Calu3 (cell line): Measurements from ENCODE around the gene GALR3. TPM values are rescaled to one million over a fixed set of nuclear protein-coding genes. Genes with fewer than 3 reads are reported as not detected.

Experiments used
- BruUV-seq: library from RNA; stranded (reverse); fragments of 400-500 nt; replicated peaks from 2 replicates; lab custom pipeline; 2021; lab: Mats Ljungman, UMichigan
- CTCF ChIA-PET: fragments of 300-600 bp; sonication (Branson Sonifier 250); formaldehyde crosslinking; loops from one replicate; lab custom pipeline; 2022; ENCODE audit warnings: antibody characterized with exemption; lab: Charles Lee
- DNase-seq: peaks from one replicate; pipeline ENCODE4 v3.0.0; 2022
- H3K27ac Mint-ChIP-seq: one replicate; pipeline ENCODE4 v1.8.0; 2022; ENCODE audit warnings: mixed read lengths; ENCODE audit not compliant: unreplicated experiment
- H3K27me3 Mint-ChIP-seq: one replicate; pipeline ENCODE4 v1.8.0; 2022; ENCODE audit warnings: mixed read lengths; ENCODE audit not compliant: unreplicated experiment
- H3K36me3 Mint-ChIP-seq: one replicate; pipeline ENCODE4 v1.8.0; 2022; ENCODE audit warnings: mild to moderate bottlenecking, moderate library complexity, mixed read lengths; ENCODE audit not compliant: insufficient read depth, unreplicated experiment
- H3K4me1 Mint-ChIP-seq: one replicate; pipeline ENCODE4 v1.8.0; 2022; ENCODE audit warnings: mild to moderate bottlenecking, low read depth, mixed read lengths; ENCODE audit not compliant: unreplicated experiment
- H3K4me3 Mint-ChIP-seq: one replicate; pipeline ENCODE4 v1.8.0; 2022; ENCODE audit warnings: mild to moderate bottlenecking, low read depth, moderate library complexity, mixed read lengths; ENCODE audit not compliant: unreplicated experiment
- H3K9me3 Mint-ChIP-seq: one replicate; pipeline ENCODE4 v1.8.0; 2022; ENCODE audit warnings: low read depth, mixed read lengths; ENCODE audit not compliant: unreplicated experiment
- intact Hi-C: fragments of 100-400 bp; cut with micrococcal nuclease; formaldehyde crosslinking; loops from one replicate; pipeline ENCODE4 v1.10.0; 2022; ENCODE audit not compliant: unreplicated experiment
- total RNA-seq: library from RNA; stranded (reverse); gene quantifications from 2 replicates; pipeline ENCODE4 v1.2.3, GENCODE V29; 2022
- TF ChIP-seq, protein P1 (sequence below): fragments of 200-600 bp; IDR thresholded peaks from one replicate; pipeline ENCODE4 v1.8.0; 2022; ENCODE audit warnings: antibody characterized with exemption; ENCODE audit not compliant: unreplicated experiment

GALR3 gene
- total RNA-seq, 1 experiment from 2014 or later: 0.31 TPM

DNA sequence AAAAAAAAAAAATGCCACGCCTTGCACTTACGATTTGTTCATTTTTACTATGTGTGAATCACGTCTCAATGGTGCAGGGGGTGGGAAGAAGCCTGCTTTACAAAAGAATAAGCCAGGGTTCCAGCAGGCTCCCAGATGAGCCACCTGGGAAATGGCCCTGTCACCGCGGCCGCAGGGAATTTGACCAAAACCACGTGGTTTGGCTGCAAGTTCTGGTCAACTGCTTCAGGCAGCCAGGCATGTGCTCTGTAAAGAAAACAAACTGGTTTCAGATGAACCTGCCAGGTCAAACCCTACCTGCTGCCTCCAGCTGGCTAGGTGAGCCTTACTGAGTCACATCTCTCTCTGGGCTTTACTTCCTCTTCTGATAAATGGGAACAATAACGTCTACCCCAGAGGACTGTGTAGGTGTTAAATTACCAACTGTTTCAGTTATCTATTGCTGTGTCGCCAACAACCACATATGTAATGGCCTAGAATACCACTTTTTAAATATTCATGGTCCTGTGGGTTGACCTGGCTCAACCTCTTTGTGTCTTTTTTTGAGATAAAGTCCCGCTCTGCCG is 46.0 kb upstream of the GALR3 start:
- Mint-ChIP-seq H3K4me1 (peaks cover 15% of the 10 kb centered on the region), H3K27me3 (no peaks in the 10 kb centered on the region), H3K36me3 (peaks cover 72% of the 10 kb centered on the region), H3K9me3 (no peaks in the 10 kb centered on the region), H3K27ac (peak overlapping the region; percentile 89), H3K4me3 (peak overlapping the region; percentile 16)
- TF ChIP-seq, protein P1, sequence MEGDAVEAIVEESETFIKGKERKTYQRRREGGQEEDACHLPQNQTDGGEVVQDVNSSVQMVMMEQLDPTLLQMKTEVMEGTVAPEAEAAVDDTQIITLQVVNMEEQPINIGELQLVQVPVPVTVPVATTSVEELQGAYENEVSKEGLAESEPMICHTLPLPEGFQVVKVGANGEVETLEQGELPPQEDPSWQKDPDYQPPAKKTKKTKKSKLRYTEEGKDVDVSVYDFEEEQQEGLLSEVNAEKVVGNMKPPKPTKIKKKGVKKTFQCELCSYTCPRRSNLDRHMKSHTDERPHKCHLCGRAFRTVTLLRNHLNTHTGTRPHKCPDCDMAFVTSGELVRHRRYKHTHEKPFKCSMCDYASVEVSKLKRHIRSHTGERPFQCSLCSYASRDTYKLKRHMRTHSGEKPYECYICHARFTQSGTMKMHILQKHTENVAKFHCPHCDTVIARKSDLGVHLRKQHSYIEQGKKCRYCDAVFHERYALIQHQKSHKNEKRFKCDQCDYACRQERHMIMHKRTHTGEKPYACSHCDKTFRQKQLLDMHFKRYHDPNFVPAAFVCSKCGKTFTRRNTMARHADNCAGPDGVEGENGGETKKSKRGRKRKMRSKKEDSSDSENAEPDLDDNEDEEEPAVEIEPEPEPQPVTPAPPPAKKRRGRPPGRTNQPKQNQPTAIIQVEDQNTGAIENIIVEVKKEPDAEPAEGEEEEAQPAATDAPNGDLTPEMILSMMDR: no peak
- BruUV-seq: no TSS peak
- intact Hi-C loops: no loop called here
- peak; percentile 85 for DNase-seq
- CTCF ChIA-PET: interaction anchor here (0.7 to 1.7 kb wide), 2 partner anchors 9 to 23 kb away, joined by 4 read pairs; no protein-coding TSS in a partner anchor

DNA sequence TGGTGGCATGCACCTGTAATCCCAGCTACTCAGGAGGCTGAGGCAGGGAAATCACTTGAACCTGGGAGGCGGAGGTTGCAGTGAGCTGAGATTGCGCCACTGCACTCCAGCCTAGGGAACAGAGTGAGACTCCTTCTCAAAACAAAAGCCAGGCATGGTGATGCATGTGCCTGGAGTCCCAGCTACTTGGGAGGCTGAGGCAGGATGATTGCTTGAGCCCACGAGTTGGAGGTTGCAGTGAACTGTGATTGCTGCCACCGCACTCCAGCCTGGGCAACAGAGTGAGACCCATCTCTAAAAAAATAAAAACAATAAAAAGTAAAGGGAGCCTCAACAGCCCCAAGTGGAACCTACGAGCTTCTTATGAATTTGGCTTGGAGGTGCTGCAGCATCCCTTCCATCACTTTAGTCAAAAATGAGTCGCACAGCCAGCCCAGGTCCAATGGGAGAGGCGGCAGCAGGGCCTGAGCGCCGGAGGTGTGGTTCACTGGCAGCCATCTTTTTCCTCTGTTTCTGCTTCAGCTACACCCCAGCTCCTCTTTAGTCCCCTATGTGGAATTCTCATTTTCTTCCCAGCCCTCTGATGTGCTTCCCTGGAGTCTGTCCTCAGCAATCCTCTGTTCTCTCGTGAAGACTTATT is 44.7 kb upstream of the GALR3 start:
- Mint-ChIP-seq H3K27ac (peak overlapping the region; percentile 89), H3K4me1 (peaks cover 15% of the 10 kb centered on the region), H3K4me3 (no peak overlapping the region), H3K9me3 (no peaks in the 10 kb centered on the region), H3K36me3 (peaks cover 63% of the 10 kb centered on the region), H3K27me3 (no peaks in the 10 kb centered on the region)
- CTCF ChIA-PET: interaction anchor here (1.7 kb wide), 1 partner anchor 11 kb away, joined by 4 read pairs; no protein-coding TSS in a partner anchor
- DNase-seq: no peak
- no TSS peak for BruUV-seq
- TF ChIP-seq, protein P1: no peak
- intact Hi-C loops: no loop called here

DNA sequence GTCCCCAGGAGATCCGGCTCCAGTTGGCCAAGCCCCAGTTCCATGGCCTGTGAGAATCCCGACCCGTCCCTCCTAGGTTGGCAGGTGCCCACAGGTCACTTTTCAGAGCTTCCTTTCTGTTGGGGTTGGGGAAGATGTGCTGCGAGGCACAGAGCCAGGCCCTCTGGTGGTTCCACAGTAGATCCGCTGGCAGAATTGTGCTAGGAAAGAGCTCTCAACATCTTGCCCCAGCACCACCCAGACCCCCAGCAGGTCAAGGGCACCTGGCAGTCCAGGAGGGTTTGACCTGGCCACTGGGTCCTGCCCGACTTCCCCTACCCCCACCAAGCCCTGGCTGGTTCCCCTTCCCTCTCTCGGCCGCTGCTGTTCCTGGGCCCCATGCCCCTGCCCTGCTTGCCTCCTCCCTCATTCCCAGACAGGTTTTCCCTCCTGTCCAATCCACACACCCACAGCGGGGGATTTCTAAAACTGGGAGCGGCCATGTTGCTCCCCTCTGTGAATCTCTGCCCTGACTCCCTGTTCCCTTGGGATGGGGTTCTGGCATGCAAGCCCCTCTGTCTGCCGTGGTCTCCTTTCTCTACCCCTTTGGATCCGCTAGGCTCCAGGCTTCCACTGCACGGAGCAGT is 41.6 kb upstream of the GALR3 start:
- peaks cover 50% of the 10 kb centered on the region for H3K36me3 Mint-ChIP-seq
- DNase-seq: no peak
- CTCF ChIA-PET: interaction anchor here (0.5 to 1.2 kb wide), 3 partner anchors 11 to 175 kb away, joined by 3 to 9 read pairs (median 3); no protein-coding TSS in a partner anchor
- intact Hi-C loops: no loop called here
- peaks cover 16% of the 10 kb centered on the region for H3K4me1 Mint-ChIP-seq
- no peak overlapping the region for H3K4me3 Mint-ChIP-seq
- H3K27ac Mint-ChIP-seq: no peak overlapping the region
- no peaks in the 10 kb centered on the region for H3K9me3 Mint-ChIP-seq
- no peaks in the 10 kb centered on the region for H3K27me3 Mint-ChIP-seq
- TF ChIP-seq, protein P1: peak; percentile 12
- BruUV-seq: no TSS peak

DNA sequence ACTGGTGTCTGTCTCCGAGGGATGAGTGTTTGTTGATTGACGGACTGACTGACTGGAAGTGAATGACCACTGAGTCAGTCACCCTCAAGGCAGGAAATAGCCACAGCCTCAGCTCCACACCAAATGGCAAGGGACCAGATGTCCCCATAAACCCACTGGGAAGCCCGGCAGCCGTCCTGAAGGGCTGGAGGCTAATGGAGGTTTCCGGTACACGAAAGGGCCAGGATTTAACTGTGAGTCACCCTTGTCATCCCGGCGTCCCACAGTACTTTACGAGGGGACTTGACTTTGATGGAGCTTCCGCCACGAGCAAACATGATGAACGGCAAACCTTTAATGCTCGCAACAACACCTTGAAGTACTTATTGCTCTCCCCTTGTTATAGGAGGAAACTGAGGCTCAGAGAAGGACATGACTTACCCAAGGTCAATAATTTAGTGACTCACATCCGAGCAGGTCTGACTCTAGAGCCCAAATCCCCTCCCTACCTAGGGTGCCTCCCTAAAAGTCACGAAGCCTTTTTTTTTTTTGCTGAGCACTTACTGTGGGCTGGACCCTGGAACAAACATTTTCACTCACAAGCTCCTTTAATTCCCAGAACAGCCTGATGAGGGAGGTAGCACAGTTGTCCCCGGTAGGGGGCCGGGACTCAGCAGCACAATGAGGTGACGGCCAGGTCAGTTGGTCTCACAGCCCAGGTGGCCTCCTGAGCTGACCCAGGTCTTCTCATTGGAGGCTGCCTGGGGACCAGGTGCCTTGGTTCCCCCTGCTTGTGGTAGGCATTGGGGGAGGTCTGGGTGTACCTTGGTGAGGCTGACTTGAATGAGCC is 40.6 kb upstream of the GALR3 start:
- no TSS peak for BruUV-seq
- Mint-ChIP-seq H3K27ac (no peak overlapping the region), H3K27me3 (no peaks in the 10 kb centered on the region), H3K36me3 (peaks cover 40% of the 10 kb centered on the region), H3K4me3 (no peak overlapping the region), H3K4me1 (peaks cover 13% of the 10 kb centered on the region), H3K9me3 (no peaks in the 10 kb centered on the region)
- TF ChIP-seq, protein P1: peak; percentile 34
- DNase-seq: peak; percentile 28
- CTCF ChIA-PET: interaction anchor here (1.4 kb wide), 1 partner anchor 15 kb away, joined by 8 read pairs; no protein-coding TSS in a partner anchor
- intact Hi-C loops: no loop called here
